Neuronal stem cell (in vitro differentiated cells): Measurements from ENCODE around the gene GNA14.

Source experiments
- DNase-seq: peaks from one replicate; pipeline ENCODE4 v3.0.0-alpha.2; 2013; ENCODE audit warnings: low spot score
- H2AFZ ChIP-seq: one replicate; pipeline ENCODE4 v1.6.1; 2013; ENCODE audit warnings: mild to moderate bottlenecking, low read length, inconsistent platforms
- H2AK5ac ChIP-seq: 2 replicates; pipeline ENCODE4 v1.6.1; 2013; ENCODE audit warnings: low read depth, mild to moderate bottlenecking, inconsistent platforms, low read length, moderate library complexity, mixed read lengths
- H2BK120ac ChIP-seq: 2 replicates; pipeline ENCODE4 v1.6.1; 2013; ENCODE audit warnings: low read depth, mild to moderate bottlenecking, inconsistent platforms, low read length, moderate library complexity, mixed read lengths
- H2BK12ac ChIP-seq: one replicate; pipeline ENCODE4 v1.6.1; 2013; ENCODE audit warnings: low read length, inconsistent platforms
- H2BK15ac ChIP-seq: 2 replicates; pipeline ENCODE4 v1.6.1; 2013; ENCODE audit warnings: mild to moderate bottlenecking, low read length, inconsistent platforms, mixed read lengths
- H2BK5ac ChIP-seq: one replicate; pipeline ENCODE4 v1.6.1; 2013; ENCODE audit warnings: inconsistent platforms, mild to moderate bottlenecking, low read length, moderate library complexity
- H3K14ac ChIP-seq: one replicate; pipeline ENCODE4 v1.6.1; 2013; ENCODE audit warnings: low read length, inconsistent platforms
- H3K18ac ChIP-seq: 2 replicates; pipeline ENCODE4 v1.6.1; 2013; ENCODE audit warnings: low read length, inconsistent platforms
- H3K23ac ChIP-seq: 2 replicates; pipeline ENCODE4 v1.6.1; 2013; ENCODE audit warnings: low read depth, mild to moderate bottlenecking, mixed read lengths, low read length, inconsistent platforms; ENCODE audit not compliant: poor library complexity
- H3K27ac ChIP-seq: replicated peaks from 3 replicates; pipeline ENCODE4 v1.5.1; 2013; ENCODE audit warnings: low read length, inconsistent platforms
- H3K27me3 ChIP-seq, 3 experiments: 2 replicates each; pipeline ENCODE4 v1.6.1; 2013; ENCODE audit warnings: low read length in 3 of 3, mild to moderate bottlenecking in 2 of 3, inconsistent platforms in 1 of 3, low read depth in 1 of 3, mixed read lengths in 1 of 3, moderate library complexity in 1 of 3; ENCODE audit not compliant: control insufficient read depth in 3 of 3, insufficient read depth in 3 of 3
- H3K36me3 ChIP-seq, 2 donors: replicated peaks in 1 of 2; 2 replicates each; pipeline ENCODE4 v1.6.1; 2013; ENCODE audit warnings: low read length in 2 of 2; ENCODE audit not compliant: control insufficient read depth in 2 of 2, insufficient read depth in 2 of 2
- H3K4ac ChIP-seq: 2 replicates; pipeline ENCODE4 v1.6.1; 2013; ENCODE audit warnings: inconsistent platforms, mild to moderate bottlenecking, low read length, moderate library complexity
- H3K4me1 ChIP-seq, 2 donors: 1 replicate in 1 of 2; 2 replicates in 1 of 2; pipeline ENCODE4 v1.6.1; 2013; ENCODE audit warnings: low read length in 2 of 2, low read depth in 1 of 2; ENCODE audit not compliant: control insufficient read depth in 2 of 2, insufficient read depth in 1 of 2
- H3K4me2 ChIP-seq: one replicate; pipeline ENCODE4 v1.6.1; 2013; ENCODE audit warnings: mild to moderate bottlenecking, low read length, inconsistent platforms; ENCODE audit not compliant: insufficient read depth, poor library complexity, severe bottlenecking
- H3K4me3 ChIP-seq, 2 donors: 2 replicates each; pipeline ENCODE4 v1.5.1; 2013; ENCODE audit warnings: low read length in 2 of 2, mild to moderate bottlenecking in 2 of 2, inconsistent platforms in 1 of 2, moderate library complexity in 1 of 2
- H3K79me1 ChIP-seq: one replicate; pipeline ENCODE4 v1.6.1; 2013; ENCODE audit warnings: low read depth, mild to moderate bottlenecking, inconsistent platforms, low read length, moderate library complexity
- H3K9ac ChIP-seq: one replicate; pipeline ENCODE4 v1.6.1; 2013; ENCODE audit warnings: mild to moderate bottlenecking, low read depth, low read length, inconsistent platforms; ENCODE audit not compliant: poor library complexity
- H3K9me3 ChIP-seq, 2 donors: replicated peaks in 1 of 2; 2 replicates each; pipeline versions ENCODE3 to v1.6.1; 2013; ENCODE audit warnings: low read length in 2 of 2, mild to moderate bottlenecking in 2 of 2, inconsistent platforms in 1 of 2, low read depth in 1 of 2, mixed read lengths in 1 of 2, moderate library complexity in 1 of 2; ENCODE audit not compliant: control insufficient read depth in 2 of 2, insufficient read depth in 1 of 2
- H4K8ac ChIP-seq: one replicate; pipeline ENCODE4 v1.6.1; 2013; ENCODE audit warnings: low read depth, mild to moderate bottlenecking, inconsistent platforms, low read length, moderate library complexity
- H4K91ac ChIP-seq: one replicate; pipeline ENCODE4 v1.6.1; 2013; ENCODE audit warnings: low read length, low read depth, mild to moderate bottlenecking, inconsistent platforms; ENCODE audit not compliant: poor library complexity
- WGBS, 2 donors: extraction: QIAGEN DNeasy Blood & Tissue Kit; methylation state at CpG; one replicate each; pipeline ENCODE4 v1.1.7; 2013; ENCODE audit warnings: missing lambda C conversion rate in 2 of 2, mixed read lengths in 1 of 2; ENCODE audit not compliant: insufficient read length in 2 of 2, insufficient replicate concordance in 1 of 2; ENCODE audit errors: extremely low coverage in 2 of 2; 5-methylcytosine and 5-hydroxymethylcytosine counted together

GNA14 gene

GRCh38 chr9:77451507-77451906 is 196.6 kb downstream of the GNA14 start:
- Histone ChIP-seq H3K9me3 (no peaks in the 10 kb centered on the region), H3K14ac (no peak overlapping the region), H3K4ac (no peak overlapping the region), H3K36me3 (no peaks in the 10 kb centered on the region), H4K91ac (no peak overlapping the region), H3K4me3 (no peak overlapping the region), H3K18ac (no peak overlapping the region), H4K8ac (no peak overlapping the region), H2AFZ (no peak overlapping the region), H3K9ac (no peak overlapping the region), H3K4me2 (no peak overlapping the region), H2BK15ac (no peak overlapping the region), H2BK5ac (no peak overlapping the region), H3K27me3 (no peaks in the 10 kb centered on the region), H2AK5ac (no peak overlapping the region), H3K79me1 (no peaks in the 10 kb centered on the region), H2BK12ac (no peak overlapping the region), H3K27ac (no peak overlapping the region), H3K4me1 (no peaks in the 10 kb centered on the region), H3K23ac (no peak overlapping the region), H2BK120ac (no peak overlapping the region)
- WGBS, 2 donors, result no CpG with 5 or more reads among the region's 4 CpGs
- DNase-seq, result no peak

- no peak overlapping the region for H3K23ac ChIP-seq
- H4K8ac ChIP-seq, result no peak overlapping the region
- DNase-seq, result no peak
- H3K18ac ChIP-seq, result no peak overlapping the region
- H3K79me1 ChIP-seq, result no peaks in the 10 kb centered on the region
- no peaks in the 10 kb centered on the region for H3K4me1 ChIP-seq
- no peaks in the 10 kb centered on the region for H3K36me3 ChIP-seq
- H3K4me3 ChIP-seq, result no peak overlapping the region
- H3K4me2 ChIP-seq, result no peak overlapping the region
- H3K9me3 ChIP-seq, result no peaks in the 10 kb centered on the region
- no CpG with 5 or more reads among the region's 4 CpGs for WGBS, 2 donors
- no peak overlapping the region for H2AFZ ChIP-seq
- no peak overlapping the region for H3K14ac ChIP-seq
- H2BK120ac ChIP-seq, result no peak overlapping the region
- no peak overlapping the region for H2AK5ac ChIP-seq
- no peak overlapping the region for H2BK15ac ChIP-seq
- no peak overlapping the region for H2BK5ac ChIP-seq
- H3K27ac ChIP-seq, result no peak overlapping the region
- H3K4ac ChIP-seq, result no peak overlapping the region
- no peak overlapping the region for H4K91ac ChIP-seq
- H3K27me3 ChIP-seq, result peaks cover 0 to 4% (median 0%) of the 10 kb centered on the region in 3 experiments
- no peak overlapping the region for H3K9ac ChIP-seq
- no peak overlapping the region for H2BK12ac ChIP-seq
Measured at GRCh38 chr9:77450085-77450475, 198.0 kb downstream of the GNA14 start.

GRCh38 chr9:77449240-77450084 is 198.7 kb downstream of the GNA14 start:
- Histone ChIP-seq H4K8ac (no peak overlapping the region), H3K14ac (no peak overlapping the region), H3K27ac (no peak overlapping the region), H3K27me3 (peaks cover 0 to 4% (median 0%) of the 10 kb centered on the region in 3 experiments), H3K4ac (no peak overlapping the region), H3K4me1 (no peaks in the 10 kb centered on the region), H3K23ac (no peak overlapping the region), H3K4me2 (no peak overlapping the region), H3K4me3 (no peak overlapping the region), H3K9ac (no peak overlapping the region), H2BK15ac (no peak overlapping the region), H3K18ac (no peak overlapping the region), H2BK12ac (no peak overlapping the region), H2BK120ac (no peak overlapping the region), H3K36me3 (no peaks in the 10 kb centered on the region), H2BK5ac (no peak overlapping the region), H2AFZ (no peak overlapping the region), H3K79me1 (no peaks in the 10 kb centered on the region), H3K9me3 (no peaks in the 10 kb centered on the region), H2AK5ac (no peak overlapping the region), H4K91ac (no peak overlapping the region)
- no CpG with 5 or more reads among the region's 12 CpGs for WGBS, 2 donors
- DNase-seq, result no peak

- H3K9me3 ChIP-seq, result no peaks in the 10 kb centered on the region
- no peak overlapping the region for H4K8ac ChIP-seq
- H3K79me1 ChIP-seq, result no peaks in the 10 kb centered on the region
- H2BK15ac ChIP-seq, result no peak overlapping the region
- no peak overlapping the region for H3K4ac ChIP-seq
- no peak overlapping the region for H2BK5ac ChIP-seq
- H3K36me3 ChIP-seq, result no peaks in the 10 kb centered on the region
- H3K27ac ChIP-seq, result no peak overlapping the region
- H2BK120ac ChIP-seq, result no peak overlapping the region
- H3K4me3 ChIP-seq, result no peak overlapping the region
- no peak for DNase-seq
- H3K4me2 ChIP-seq, result no peak overlapping the region
- no CpG with 5 or more reads among the region's 1 CpG for WGBS, 2 donors
- no peaks in the 10 kb centered on the region for H3K4me1 ChIP-seq
- H4K91ac ChIP-seq, result no peak overlapping the region
- H3K23ac ChIP-seq, result no peak overlapping the region
- no peak overlapping the region for H3K9ac ChIP-seq
- H3K27me3 ChIP-seq, result peaks cover 0 to 4% (median 0%) of the 10 kb centered on the region in 3 experiments
- no peak overlapping the region for H3K18ac ChIP-seq
- H2BK12ac ChIP-seq, result no peak overlapping the region
- no peak overlapping the region for H3K14ac ChIP-seq
- H2AK5ac ChIP-seq, result no peak overlapping the region
- no peak overlapping the region for H2AFZ ChIP-seq
Measured at GRCh38 chr9:77447646-77448045, 200.5 kb downstream of the GNA14 start.
